GM23248 (cell line): ENCODE results near the gene TM9SF3. TPM values are rescaled to one million over a fixed set of nuclear protein-coding genes. Genes with fewer than 3 reads are reported as not detected.

Experiments used
- DNase-seq: peaks from one replicate; pipeline ENCODE4 v3.0.0-alpha.2; 2015
- H2AFZ ChIP-seq: fragments of 200-600 bp; sonication (generic); 2 replicates; pipeline ENCODE4 v1.6.1; 2016; ENCODE audit warnings: antibody characterized with exemption
- H3F3A ChIP-seq: fragments of 200-600 bp; sonication (generic); 2 replicates; pipeline ENCODE4 v1.6.1; 2016; ENCODE audit warnings: mild to moderate bottlenecking, antibody characterized with exemption, mixed run types; ENCODE audit not compliant: insufficient read depth
- H3K27ac ChIP-seq: fragments of 200-600 bp; sonication (generic); 2 replicates; pipeline ENCODE4 v1.5.1; 2016; ENCODE audit warnings: mild to moderate bottlenecking
- H3K27me3 ChIP-seq: fragments of 200-600 bp; sonication (generic); replicated peaks from 2 replicates; pipeline ENCODE4 v1.6.1; 2016; ENCODE audit warnings: mild to moderate bottlenecking; ENCODE audit not compliant: insufficient read depth
- H3K36me3 ChIP-seq: fragments of 200-600 bp; sonication (generic); 2 replicates; pipeline ENCODE4 v1.6.1; 2016; ENCODE audit warnings: low read depth, mild to moderate bottlenecking
- H3K4me1 ChIP-seq: fragments of 200-600 bp; sonication (generic); 2 replicates; pipeline ENCODE4 v1.6.1; 2016; ENCODE audit warnings: mild to moderate bottlenecking; ENCODE audit not compliant: insufficient read depth
- H3K4me2 ChIP-seq: fragments of 200-600 bp; sonication (generic); one replicate; pipeline ENCODE4 v1.6.1; 2016; ENCODE audit warnings: mild to moderate bottlenecking; ENCODE audit not compliant: unreplicated experiment
- H3K4me3 ChIP-seq: fragments of 200-600 bp; sonication (generic); 2 replicates; pipeline ENCODE4 v1.5.1; 2016; ENCODE audit warnings: mild to moderate bottlenecking
- H3K79me2 ChIP-seq: fragments of 200-600 bp; sonication (generic); 2 replicates; pipeline ENCODE4 v1.6.1; 2016; ENCODE audit warnings: mild to moderate bottlenecking; ENCODE audit not compliant: insufficient read depth
- H3K9ac ChIP-seq: fragments of 200-600 bp; sonication (generic); 2 replicates; pipeline ENCODE4 v1.6.1; 2016; ENCODE audit warnings: mild to moderate bottlenecking
- H3K9me2 ChIP-seq: fragments of 200-600 bp; sonication (generic); 2 replicates; pipeline ENCODE4 v1.6.1; 2016; ENCODE audit warnings: mixed run types, mild to moderate bottlenecking, moderate library complexity; ENCODE audit not compliant: insufficient read depth
- H3K9me3 ChIP-seq: fragments of 200-600 bp; sonication (generic); one replicate; pipeline ENCODE4 v1.6.1; 2017; ENCODE audit warnings: low read depth
- H4K20me1 ChIP-seq: fragments of 200-600 bp; sonication (generic); 2 replicates; pipeline ENCODE4 v1.6.0; 2016; ENCODE audit not compliant: insufficient read depth
- EZH2 ChIP-seq: fragments of 200-600 bp; sonication (generic); IDR thresholded peaks from 2 replicates; pipeline ENCODE4 v1.6.1; 2018; ENCODE audit warnings: antibody characterized with exemption, mild to moderate bottlenecking; ENCODE audit not compliant: insufficient read depth, poor library complexity, severe bottlenecking
- EZH2phosphoT487 ChIP-seq: fragments of 200-600 bp; sonication (generic); IDR thresholded peaks from 2 replicates; pipeline ENCODE4 v1.6.1; 2018; ENCODE audit warnings: antibody characterized with exemption, moderate library complexity, mild to moderate bottlenecking, low read depth; ENCODE audit not compliant: insufficient read depth
- WGBS, 2 experiments: methylation state at CpG; one replicate each; pipeline ENCODE4 v1.1.6; 2015 to 2017; ENCODE audit warnings: low lambda C conversion rate in 2 of 2, low coverage in 1 of 2; ENCODE audit errors: missing lambda C conversion rate in 2 of 2; 5-methylcytosine and 5-hydroxymethylcytosine counted together
- in situ Hi-C: fragments of 300-500 bp; cut with MboI; formaldehyde crosslinking; loops from 2 replicates; pipeline ENCODE4 v1.15.0; 2020
- polyA plus RNA-seq: library from polyadenylated mRNA; unstranded; fragments of >200 nt; fragmentation: Nextera tagmentation; extraction: Ambion mirVana; gene quantifications from 2 replicates; pipeline ENCODE4 v1.2.1, GENCODE V29; 2016
- total RNA-seq: library from RNA; depleted of rRNA; stranded (reverse); fragments of >200 nt; shearing (Covaris generic); gene quantifications from 2 replicates; pipeline ENCODE4 v1.2.3, GENCODE V29; 2014

TM9SF3 gene
- total and polyA plus RNA-seq, 2 experiments from 2014 or later: 130 to 175 TPM

DNA sequence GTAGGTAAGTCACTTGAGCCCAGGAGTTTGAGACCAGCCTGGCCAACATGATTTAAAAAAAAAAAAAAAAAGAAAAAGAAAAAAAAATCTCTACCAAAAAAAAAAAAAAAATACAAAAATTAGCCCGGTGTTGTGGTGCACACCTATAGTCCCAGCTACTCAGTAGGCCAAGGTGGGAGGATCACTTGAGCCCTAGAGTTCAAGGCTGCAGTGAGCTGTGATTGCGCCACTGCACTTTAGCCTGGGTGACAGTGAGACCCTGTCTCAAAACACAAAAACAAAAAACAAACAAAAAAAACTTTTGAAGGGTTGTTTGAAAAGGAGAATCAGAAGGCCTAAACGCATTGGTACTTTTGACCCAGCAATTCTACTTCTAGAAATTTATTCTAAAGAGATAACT lies 86.8 kb downstream of the TM9SF3 start:
- Histone ChIP-seq H3K36me3 (no peaks in the 10 kb centered on the region), H3K27ac (no peak overlapping the region), H3K9me3 (no peaks in the 10 kb centered on the region), H3F3A (no peaks in the 10 kb centered on the region), H3K79me2 (no peaks in the 10 kb centered on the region), H3K4me2 (no peak overlapping the region), H3K27me3 (no peaks in the 10 kb centered on the region), H3K4me1 (no peaks in the 10 kb centered on the region), H2AFZ (no peak overlapping the region), H3K4me3 (no peak overlapping the region), H3K9me2 (no peaks in the 10 kb centered on the region), H4K20me1 (no peaks in the 10 kb centered on the region), H3K9ac (no peak overlapping the region)
- DNase-seq: no peak
- in situ Hi-C loops: no loop called here
- no peak for TF ChIP-seq EZH2
- TF ChIP-seq EZH2phosphoT487: no peak
- WGBS, 2 experiments: 73 to 83% methylated on average over 3 of the region's 3 CpGs

GRCh38 chr10:96497391-96497790 lies 89.4 kb downstream of the TM9SF3 start:
- H3F3A ChIP-seq: no peaks in the 10 kb centered on the region
- H3K9me2 ChIP-seq: no peaks in the 10 kb centered on the region
- no peak overlapping the region for H2AFZ ChIP-seq
- H3K27ac ChIP-seq: no peak overlapping the region
- H3K9me3 ChIP-seq: no peaks in the 10 kb centered on the region
- H4K20me1 ChIP-seq: no peaks in the 10 kb centered on the region
- no peaks in the 10 kb centered on the region for H3K4me1 ChIP-seq
- no peaks in the 10 kb centered on the region for H3K79me2 ChIP-seq
- no peak for DNase-seq
- in situ Hi-C loops: no loop called here
- no peaks in the 10 kb centered on the region for H3K27me3 ChIP-seq
- H3K4me2 ChIP-seq: no peak overlapping the region
- H3K36me3 ChIP-seq: no peaks in the 10 kb centered on the region
- no peak overlapping the region for H3K4me3 ChIP-seq
- WGBS, 2 experiments: 21 to 28% methylated on average over 5 of the region's 5 CpGs
- no peak for TF ChIP-seq EZH2
- TF ChIP-seq EZH2phosphoT487: no peak
- no peak overlapping the region for H3K9ac ChIP-seq

DNA sequence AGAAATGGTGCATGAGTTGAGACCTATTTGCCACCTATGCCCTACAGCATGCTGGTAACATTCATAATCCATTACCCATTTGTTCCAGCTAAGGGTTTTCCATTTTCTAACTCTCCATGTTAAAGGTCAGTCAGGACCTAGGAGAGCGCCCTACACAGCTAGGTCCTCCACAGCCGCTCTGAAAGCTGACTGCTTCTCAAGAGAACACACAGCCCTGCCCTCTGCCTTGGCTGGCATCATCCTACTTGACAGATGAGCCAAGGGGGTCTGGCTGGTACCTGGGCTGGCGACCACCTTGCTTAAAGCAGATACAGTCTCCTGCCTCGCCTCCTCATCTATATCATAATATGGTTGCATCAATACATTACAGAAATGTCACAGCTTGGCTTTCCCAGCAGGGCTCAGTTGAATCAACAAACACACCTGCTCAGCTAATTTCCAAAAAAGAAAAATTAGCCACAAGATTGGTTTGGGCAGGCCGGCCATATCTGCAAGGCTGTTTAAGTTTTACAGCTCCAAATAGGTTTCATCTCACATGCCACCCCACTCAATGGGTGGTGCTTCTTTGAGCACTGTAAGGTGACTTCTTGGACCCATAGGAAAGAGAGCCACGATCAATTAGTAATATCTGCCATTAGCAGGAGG lies 90.4 kb downstream of the TM9SF3 start:
- DNase-seq: peak; percentile 65
- no peaks in the 10 kb centered on the region for H3K9me3 ChIP-seq
- H2AFZ ChIP-seq: no peak overlapping the region
- no peaks in the 10 kb centered on the region for H3K79me2 ChIP-seq
- TF ChIP-seq EZH2phosphoT487 (no peak), EZH2 (no peak)
- H3K27ac ChIP-seq: no peak overlapping the region
- no peak overlapping the region for H3K4me3 ChIP-seq
- H3K36me3 ChIP-seq: no peaks in the 10 kb centered on the region
- no peaks in the 10 kb centered on the region for H3K4me1 ChIP-seq
- H3K27me3 ChIP-seq: no peaks in the 10 kb centered on the region
- no peaks in the 10 kb centered on the region for H3K9me2 ChIP-seq
- no peak overlapping the region for H3K4me2 ChIP-seq
- no peaks in the 10 kb centered on the region for H3F3A ChIP-seq
- H4K20me1 ChIP-seq: no peaks in the 10 kb centered on the region
- no peak overlapping the region for H3K9ac ChIP-seq
- WGBS, 2 experiments: 23 to 39% methylated on average over 6 of the region's 6 CpGs
- in situ Hi-C loops: no loop called here

DNA sequence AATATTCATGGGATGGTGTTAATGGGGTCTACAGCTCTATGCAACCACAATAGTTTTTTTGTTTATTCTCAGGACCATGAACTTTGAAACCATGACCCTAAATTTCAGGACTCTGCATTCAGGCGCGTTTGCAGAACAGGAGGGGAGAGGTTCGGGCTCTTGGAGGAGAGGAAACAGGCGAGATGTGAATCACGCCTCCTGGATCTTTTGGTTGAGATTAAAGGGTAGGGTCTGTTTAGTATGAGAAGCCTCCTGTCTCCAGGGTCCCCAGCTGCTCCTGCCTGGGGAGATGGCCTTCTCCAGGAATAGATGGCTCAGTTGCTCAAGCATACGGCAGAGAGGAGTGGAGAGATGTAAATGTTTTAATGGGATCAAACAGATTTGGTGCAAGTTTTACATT lies 91.3 kb downstream of the TM9SF3 start:
- Histone ChIP-seq H3K79me2 (no peaks in the 10 kb centered on the region), H3K36me3 (no peaks in the 10 kb centered on the region), H3K4me3 (no peak overlapping the region), H3K27me3 (no peaks in the 10 kb centered on the region), H3K9ac (no peak overlapping the region), H3K9me3 (no peaks in the 10 kb centered on the region), H4K20me1 (no peaks in the 10 kb centered on the region), H3K9me2 (no peaks in the 10 kb centered on the region), H3F3A (no peaks in the 10 kb centered on the region), H3K4me1 (no peaks in the 10 kb centered on the region), H2AFZ (no peak overlapping the region), H3K27ac (no peak overlapping the region), H3K4me2 (no peak overlapping the region)
- WGBS, 2 experiments: 72 to 80% methylated on average over 6 of the region's 6 CpGs
- in situ Hi-C loops: no loop called here
- no peak for TF ChIP-seq EZH2phosphoT487
- TF ChIP-seq EZH2: no peak
- DNase-seq: no peak
